ENCODE measurements around the gene DOCK8. TPM values are rescaled to one million over a fixed set of nuclear protein-coding genes. Genes with fewer than 3 reads are reported as not detected.

The DOCK8 gene
- total and polyA plus RNA-seq, 2 experiments from 2014 or later, result 0.94 to 1.2 TPM

DNA sequence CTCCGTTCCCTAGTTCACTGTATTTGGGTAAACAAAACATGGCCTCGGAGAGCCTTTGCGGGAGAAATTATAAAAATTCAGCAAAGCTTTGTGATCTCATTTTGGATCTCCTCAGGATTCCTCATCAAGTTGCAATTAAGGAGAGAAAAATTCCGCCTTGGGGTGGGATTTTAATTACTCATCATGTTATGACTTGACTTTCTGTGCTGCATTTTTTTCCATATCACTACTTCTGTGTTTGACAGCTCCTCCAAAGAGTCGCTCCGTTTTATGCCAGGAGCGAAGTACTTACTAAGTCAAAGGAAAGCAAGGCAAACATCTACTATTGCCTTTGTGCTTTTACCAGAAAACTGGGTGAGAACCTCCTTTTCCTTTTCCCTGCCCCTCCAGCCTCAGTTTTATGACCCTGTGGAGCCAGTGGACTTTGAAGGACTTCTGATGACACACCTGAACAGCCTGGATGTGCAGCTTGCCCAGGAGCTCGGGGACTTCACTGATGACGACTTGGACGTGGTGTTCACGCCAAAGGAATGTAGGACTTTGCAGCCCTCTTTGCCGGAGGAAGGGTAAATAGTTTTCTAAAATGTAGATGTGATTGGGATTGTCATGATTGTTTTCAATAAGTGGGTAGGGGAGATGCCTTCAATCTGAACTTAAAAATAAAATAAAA lies 71.5 kb downstream of the DOCK8 start:
- Mint-ChIP-seq H3K4me1 (no peaks in the 10 kb centered on the region), H3K27me3 (ENCODE audit: insufficient read depth, low read depth, poor library complexity) (no peaks in the 10 kb centered on the region), H3K36me3 (ENCODE audit: low read depth) (no peaks in the 10 kb centered on the region), H3K9me3 (no peaks in the 10 kb centered on the region), H3K4me3 (no peak overlapping the region), H3K27ac (no peak overlapping the region)
- Histone ChIP-seq H3K4me3 (no peak overlapping the region), H3K27me3 (ENCODE audit: insufficient read depth) (no peaks in the 10 kb centered on the region), H3K79me2 (replicated peaks; ENCODE audit: insufficient read depth) (no peaks in the 10 kb centered on the region), H3K36me3 (ENCODE audit: insufficient read depth) (no peaks in the 10 kb centered on the region), H3K27ac (ENCODE audit: low read depth) (no peak overlapping the region), H2AFZ (no peak overlapping the region), H3F3A (replicated peaks; ENCODE audit: low read depth) (no peaks in the 10 kb centered on the region), H3K9me2 (ENCODE audit: insufficient read depth) (no peaks in the 10 kb centered on the region), H3K4me1 (ENCODE audit: insufficient read depth) (no peaks in the 10 kb centered on the region), H4K20me1 (replicated peaks; ENCODE audit: insufficient read depth) (no peaks in the 10 kb centered on the region; the same call in 1 of the 2 replicates), H3K4me2 (no peak overlapping the region)
- no peak for ATAC-seq
- DNase-seq (ENCODE audit: low spot score), result no peak
- TF ChIP-seq, protein P1, sequence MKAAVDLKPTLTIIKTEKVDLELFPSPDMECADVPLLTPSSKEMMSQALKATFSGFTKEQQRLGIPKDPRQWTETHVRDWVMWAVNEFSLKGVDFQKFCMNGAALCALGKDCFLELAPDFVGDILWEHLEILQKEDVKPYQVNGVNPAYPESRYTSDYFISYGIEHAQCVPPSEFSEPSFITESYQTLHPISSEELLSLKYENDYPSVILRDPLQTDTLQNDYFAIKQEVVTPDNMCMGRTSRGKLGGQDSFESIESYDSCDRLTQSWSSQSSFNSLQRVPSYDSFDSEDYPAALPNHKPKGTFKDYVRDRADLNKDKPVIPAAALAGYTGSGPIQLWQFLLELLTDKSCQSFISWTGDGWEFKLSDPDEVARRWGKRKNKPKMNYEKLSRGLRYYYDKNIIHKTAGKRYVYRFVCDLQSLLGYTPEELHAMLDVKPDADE (IDR thresholded peaks at IDR 0.05), result no peak
- TF ChIP-seq NANOG (IDR thresholded peaks at IDR 0.05; ENCODE audit: borderline replicate concordance) (no peak), ZNF114 (CRISPR knock-in tag; IDR thresholded peaks at IDR 0.05) (no peak)

DNA sequence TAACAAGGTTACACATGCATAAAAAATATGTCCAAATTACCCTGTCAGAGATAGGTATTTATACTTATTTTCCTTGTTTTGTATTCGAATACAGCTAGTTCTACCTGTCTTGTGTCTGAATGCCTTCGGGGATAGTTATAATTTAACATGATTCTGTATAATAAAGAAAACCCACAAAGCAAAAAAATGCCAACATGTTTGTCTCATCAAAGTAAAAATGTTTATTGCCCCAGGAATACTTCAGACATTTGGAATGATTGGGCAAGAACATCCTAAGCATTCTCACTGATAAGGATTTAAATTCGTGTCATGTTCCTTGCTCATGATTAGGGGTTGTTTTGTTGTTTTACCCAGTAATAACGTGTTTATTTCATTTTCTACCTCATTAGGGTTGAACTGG lies 74.5 kb downstream of the DOCK8 start:
- Mint-ChIP-seq H3K36me3 (ENCODE audit: low read depth) (no peaks in the 10 kb centered on the region), H3K27ac (no peak overlapping the region), H3K4me1 (no peaks in the 10 kb centered on the region), H3K27me3 (ENCODE audit: insufficient read depth, low read depth, poor library complexity) (peaks cover 3% of the 10 kb centered on the region), H3K4me3 (no peak overlapping the region), H3K9me3 (no peaks in the 10 kb centered on the region)
- Histone ChIP-seq H3K4me3 (no peak overlapping the region), H3K27ac (ENCODE audit: low read depth) (no peak overlapping the region), H4K20me1 (replicated peaks; ENCODE audit: insufficient read depth) (no peaks in the 10 kb centered on the region; the same call in 1 of the 2 replicates), H3K9me2 (ENCODE audit: insufficient read depth) (no peaks in the 10 kb centered on the region), H3K27me3 (ENCODE audit: insufficient read depth) (no peaks in the 10 kb centered on the region), H3K4me1 (ENCODE audit: insufficient read depth) (no peaks in the 10 kb centered on the region), H3K4me2 (no peak overlapping the region), H3K79me2 (replicated peaks; ENCODE audit: insufficient read depth) (no peaks in the 10 kb centered on the region), H2AFZ (no peak overlapping the region), H3F3A (replicated peaks; ENCODE audit: low read depth) (no peaks in the 10 kb centered on the region), H3K36me3 (ENCODE audit: insufficient read depth) (no peaks in the 10 kb centered on the region)
- DNase-seq (ENCODE audit: low spot score), result no peak
- no peak for ATAC-seq
- TF ChIP-seq EZH2phosphoT487 (IDR thresholded peaks at IDR 0.05; ENCODE audit: unreplicated experiment) (no peak), STAT1 (IDR thresholded peaks at IDR 0.05; ENCODE audit: unreplicated experiment) (no peak), NANOG (IDR thresholded peaks at IDR 0.05; ENCODE audit: borderline replicate concordance) (no peak), EZH2 (IDR thresholded peaks at IDR 0.05; ENCODE audit: low read depth, unreplicated experiment) (no peak), POLR2AphosphoS5 (IDR thresholded peaks at IDR 0.05; ENCODE audit: low read depth) (no peak), ZNF114 (CRISPR knock-in tag; IDR thresholded peaks at IDR 0.05) (no peak), ZNF331 (CRISPR knock-in tag; IDR thresholded peaks at IDR 0.05; ENCODE audit: low read depth) (no peak), REST (IDR thresholded peaks at IDR 0.05; ENCODE audit: unreplicated experiment) (no peak)
- TF ChIP-seq, protein P1 (IDR thresholded peaks at IDR 0.05), result no peak

All from GM23338 (cell line).